Panc1 (cell line): ENCODE measurements around the gene FBXO5. TPM values are rescaled to one million over a fixed set of nuclear protein-coding genes. Genes with fewer than 3 reads are reported as not detected.

Experiments used
- ATAC-seq: fragments of 200-7000 bp; cut with Tn5 transposase; 2 replicates; pipeline ENCODE4 v1.9.1; 2020; ENCODE audit warnings: mild to moderate bottlenecking, moderate library complexity
- BruUV-seq: library from RNA; stranded (reverse); fragments of 400-500 nt; replicated peaks from 2 replicates; lab custom pipeline; 2021; lab: Mats Ljungman, UMichigan
- CTCF ChIA-PET: fragments of 300-600 bp; sonication (Branson Sonifier 250); formaldehyde crosslinking; loops from one replicate; lab custom pipeline; 2022; ENCODE audit warnings: antibody characterized with exemption; lab: Charles Lee
- POLR2A ChIA-PET: fragments of 300-600 bp; sonication (Branson Sonifier 250); formaldehyde crosslinking; loops from one replicate; lab custom pipeline; 2022; ENCODE audit warnings: antibody characterized with exemption; lab: Charles Lee
- DNase-seq: peaks from one replicate; pipeline ENCODE4 v3.0.0-alpha.2; 2010; ENCODE audit warnings: low read depth, low spot score
- H3K27ac ChIP-seq: 2 replicates; pipeline ENCODE4 v1.5.1; 2011; ENCODE audit warnings: mild to moderate bottlenecking, low read length, inconsistent platforms
- H3K27me3 ChIP-seq: fragments of 200-500 bp; sonication (Bioruptor generic); 2 replicates; pipeline ENCODE4 v1.6.0; 2014; ENCODE audit warnings: low read length, inconsistent platforms; ENCODE audit not compliant: control insufficient read depth, insufficient read depth
- H3K36me3 ChIP-seq: fragments of 200-500 bp; sonication (Bioruptor generic); 2 replicates; pipeline ENCODE4 v1.5.1; 2014; ENCODE audit warnings: inconsistent platforms, mild to moderate bottlenecking, low read length, moderate library complexity; ENCODE audit not compliant: control insufficient read depth, insufficient read depth
- H3K4me1 ChIP-seq: 2 replicates; pipeline ENCODE4 v1.5.1; 2011; ENCODE audit warnings: inconsistent platforms, mild to moderate bottlenecking, low read length, moderate library complexity; ENCODE audit not compliant: control insufficient read depth, insufficient read depth
- H3K4me3 ChIP-seq, 2 experiments: 2 replicates each; pipeline ENCODE4 v1.5.1; 2011 to 2012; ENCODE audit warnings: low read depth in 2 of 2, low read length in 2 of 2, mild to moderate bottlenecking in 2 of 2, inconsistent platforms in 1 of 2, moderate library complexity in 1 of 2
- H3K9me3 ChIP-seq: fragments of 200-500 bp; sonication (Bioruptor generic); 2 replicates; pipeline ENCODE4 v1.5.1; 2014; ENCODE audit warnings: low read depth, mild to moderate bottlenecking, inconsistent platforms, low read length, moderate library complexity; ENCODE audit not compliant: control insufficient read depth, insufficient read depth
- CTCF ChIP-seq: fragments of 450-650 bp; IDR thresholded peaks from 2 replicates; pipeline ENCODE4 v1.5.1; 2017; ENCODE audit warnings: mild to moderate bottlenecking
- POLR2AphosphoS5 ChIP-seq: IDR thresholded peaks from 2 replicates; pipeline ENCODE4 v1.6.1; 2012; ENCODE audit warnings: mild to moderate bottlenecking, low read depth, low read length, moderate library complexity
- REST ChIP-seq, 2 experiments: IDR thresholded peaks; 2 replicates each; pipeline ENCODE4 v1.6.1; 2011 to 2012; ENCODE audit warnings: low read depth in 2 of 2, control low read depth in 1 of 2, low read length in 1 of 2, mild to moderate bottlenecking in 1 of 2, moderate library complexity in 1 of 2; ENCODE audit not compliant: insufficient read depth in 1 of 2
- SIN3A ChIP-seq: IDR thresholded peaks from 2 replicates; pipeline ENCODE4 v1.6.1; 2012; ENCODE audit warnings: low read depth, mild to moderate bottlenecking, low read length, moderate library complexity, borderline replicate concordance; ENCODE audit not compliant: insufficient read depth
- TCF7L2 ChIP-seq: IDR thresholded peaks from 2 replicates; pipeline ENCODE4 v1.6.1; 2011; ENCODE audit warnings: mild to moderate bottlenecking, low read depth, low read length, inconsistent platforms
- in situ Hi-C: cut with HindIII; loops from 2 replicates; pipeline ENCODE4 v1.10.0; 2016; ENCODE audit warnings: low sequenced_read_pairs, low pct_unique_long_range_greater_than_20kb
- intact Hi-C: fragments of 100-400 bp; cut with micrococcal nuclease; formaldehyde crosslinking; loops from one replicate; pipeline ENCODE4 v1.10.0; 2022; ENCODE audit not compliant: unreplicated experiment
- total RNA-seq: library from RNA; stranded (reverse); gene quantifications from one replicate; pipeline ENCODE4 v1.2.1, GENCODE V29; 2021; ENCODE audit not compliant: unreplicated experiment

The FBXO5 gene
- total RNA-seq, 1 experiment from 2014 or later = 33.6 TPM

GRCh38 chr6:152942319-152942869 is 40.4 kb downstream of the FBXO5 start:
- intact Hi-C loops = loop anchor here (1.0 kb wide), 1 partner anchor 76 kb away; no protein-coding TSS in a partner anchor
- H3K36me3 ChIP-seq = no peaks in the 10 kb centered on the region
- no peaks in the 10 kb centered on the region for H3K9me3 ChIP-seq
- H3K27me3 ChIP-seq = peaks cover 2% of the 10 kb centered on the region; the same call in 1 of the 2 replicates
- POLR2A ChIA-PET = no interaction called here
- no peak for ATAC-seq
- in situ Hi-C loops = no loop called here
- H3K4me1 ChIP-seq = no peaks in the 10 kb centered on the region
- DNase-seq = no peak
- BruUV-seq = no TSS peak
- H3K27ac ChIP-seq = no peak overlapping the region
- H3K4me3 ChIP-seq = no peak overlapping the region
- TF ChIP-seq REST (IDR thresholded peaks at IDR 0.05; ENCODE audit: insufficient read depth in 1 of 2, low read depth in 2 of 2, low read length in 1 of 2) (no peak), CTCF (no peak), SIN3A (no peak), TCF7L2 (no peak), POLR2AphosphoS5 (no peak)
- CTCF ChIA-PET = no interaction called here

- H3K36me3 ChIP-seq = no peaks in the 10 kb centered on the region
- ChIA-PET POLR2A (no interaction called here), CTCF (no interaction called here)
- intact Hi-C loops = loop anchor here (1.0 kb wide), 1 partner anchor 75 kb away; no protein-coding TSS in a partner anchor
- peaks cover 2% of the 10 kb centered on the region; the same call in 1 of the 2 replicates for H3K27me3 ChIP-seq
- in situ Hi-C loops = no loop called here
- no peaks in the 10 kb centered on the region for H3K4me1 ChIP-seq
- H3K9me3 ChIP-seq = no peaks in the 10 kb centered on the region
- DNase-seq (no peak), ATAC-seq (no peak)
- no peak overlapping the region for H3K27ac ChIP-seq
- no peak overlapping the region for H3K4me3 ChIP-seq
- BruUV-seq = no TSS peak
- TF ChIP-seq REST (IDR thresholded peaks at IDR 0.05; ENCODE audit: insufficient read depth in 1 of 2, low read depth in 2 of 2, low read length in 1 of 2) (no peak), SIN3A (no peak), TCF7L2 (no peak), CTCF (no peak), POLR2AphosphoS5 (no peak)
Measured at GRCh38 chr6:152941746-152942145, 41.1 kb downstream of the FBXO5 start.
